Measurements from ENCODE around the gene NPVF. TPM values are rescaled to one million over a fixed set of nuclear protein-coding genes. Genes with fewer than 3 reads are reported as not detected.

NPVF gene
- total and polyA plus RNA-seq, 2 of the 8 experiments (the other 6 are each of a cell fraction or from before 2014, with no cell fraction given) = not detected

- no peak for DNase-seq (ENCODE audit: low read depth in 1 of 2, low spot score in 2 of 2)
- no peaks in the 10 kb centered on the region for H3K27me3 ChIP-seq (replicated peaks in 1 of 4; ENCODE audit: control insufficient read depth in 3 of 4, extremely low read depth in 1 of 4, insufficient read depth in 3 of 4, low read length in 3 of 4)
- H3K4ac ChIP-seq (replicated peaks; ENCODE audit: insufficient read length, low read depth, low read length) = no peak overlapping the region
- H2BK5ac ChIP-seq (ENCODE audit: low read depth, low read length) = no peak overlapping the region
- H3K9me3 ChIP-seq (ENCODE audit: insufficient read depth in 2 of 2, low read depth in 1 of 2, low read length in 1 of 2) = no peaks in the 10 kb centered on the region
- H3K56ac ChIP-seq (replicated peaks; ENCODE audit: insufficient read length, low read depth, low read length) = no peak overlapping the region
- no peak overlapping the region for H4K5ac ChIP-seq (ENCODE audit: insufficient read length, low read depth, low read length)
- H4K91ac ChIP-seq (replicated peaks; ENCODE audit: insufficient read length, low read length) = no peak overlapping the region
- H3K18ac ChIP-seq (ENCODE audit: extremely low read depth, low read length) = no peak overlapping the region
- H4K8ac ChIP-seq (ENCODE audit: extremely low read depth, insufficient read depth, low read length) = no peak overlapping the region
- H2BK15ac ChIP-seq (ENCODE audit: low read length) = no peak overlapping the region
- no peaks in the 10 kb centered on the region for H3K36me3 ChIP-seq (ENCODE audit: control insufficient read depth in 2 of 4, insufficient read depth in 4 of 4, low read length in 3 of 4)
- 21% methylated on average over 2 of the region's 2 CpGs; no CpG with 5 or more reads in 1 of the 2 experiments for WGBS, 2 experiments (ENCODE audit: extremely low coverage in 1 of 2, insufficient coverage in 1 of 2, insufficient read length in 1 of 2, insufficient replicate concordance in 2 of 2, low coverage in 1 of 2, low lambda C conversion rate in 2 of 2, missing lambda C conversion rate in 1 of 2)
- TF ChIP-seq CEBPB (IDR thresholded peaks at IDR 0.05; ENCODE audit: low read depth, low read length) (0 out of 2 replicates have a peak, but pooled peaks have one; percentile 47), MAFK (IDR thresholded peaks at IDR 0.05; ENCODE audit: low read depth, low read length) (no peak), CHD2 (IDR thresholded peaks at IDR 0.05; ENCODE audit: low read length) (no peak), ZNF274 (IDR thresholded peaks at IDR 0.05; ENCODE audit: borderline replicate concordance, extremely low read depth, low read length) (no peak), RAD21 (IDR thresholded peaks at IDR 0.05 in 1 of 2, conservative IDR thresholded peaks at IDR 0.05 in 1 of 2; ENCODE audit: low read depth in 2 of 2, low read length in 2 of 2) (peak in 1 of 2 experiments; percentile 15; a peak in 2 of 4 replicates), HDAC6 (IDR thresholded peaks at IDR 0.05; ENCODE audit: low read depth, low read length) (no peak), TAF1 (IDR thresholded peaks at IDR 0.05; ENCODE audit: low read depth, low read length) (no peak), GABPA (IDR thresholded peaks at IDR 0.05; ENCODE audit: borderline replicate concordance, insufficient read depth, low read length) (no peak), CREB1 (IDR thresholded peaks at IDR 0.05) (no peak), EGR1 (IDR thresholded peaks at IDR 0.05; ENCODE audit: borderline replicate concordance, low read depth, low read length) (no peak), YY1 (IDR thresholded peaks at IDR 0.05; ENCODE audit: low read depth, low read length) (no peak), CTCF (IDR thresholded peaks at IDR 0.05; ENCODE audit: control extremely low read depth in 1 of 3, insufficient read depth in 1 of 3, low read depth in 1 of 3, low read length in 3 of 3) (peak in 2 of 3 experiments; percentile 30 to 54; a peak in 2 of 4 replicates)
- no peak for FAIRE-seq
- H3K27ac ChIP-seq (ENCODE audit: low read depth, low read length) = no peak overlapping the region
- H3K23ac ChIP-seq (ENCODE audit: insufficient read length) = no peak overlapping the region
- H3K9ac ChIP-seq (replicated peaks in 1 of 4; ENCODE audit: extremely low read depth in 1 of 4, low read depth in 3 of 4, low read length in 3 of 4) = no peak overlapping the region
- H3K4me3 ChIP-seq (ENCODE audit: extremely low read depth in 1 of 4, insufficient read depth in 2 of 4, low read depth in 3 of 4, low read length in 4 of 4) = no peak overlapping the region
- no peak overlapping the region for H2BK120ac ChIP-seq (replicated peaks; ENCODE audit: low read depth, low read length)
- H2BK20ac ChIP-seq (ENCODE audit: low read length) = no peak overlapping the region
- POLR2A ChIA-PET (ENCODE audit: partially characterized antibody) = interaction anchor here (0.9 kb wide), 1 partner anchor 92 kb away, joined by 4 read pairs; the partner anchor contains the start of gene CYCS
- H3K4me1 ChIP-seq (replicated peaks in 1 of 4; ENCODE audit: control insufficient read depth in 3 of 4, insufficient read depth in 4 of 4, low read length in 3 of 4) = peaks cover 0 to 3% (median 0%) of the 10 kb centered on the region in 4 experiments; a peak in 1 of 7 replicates
- no peaks in the 10 kb centered on the region for H3K79me2 ChIP-seq (ENCODE audit: control insufficient read depth in 1 of 2, insufficient read depth in 2 of 2, low read length in 2 of 2)
- no peaks in the 10 kb centered on the region for H3K23me2 ChIP-seq (ENCODE audit: low read depth, low read length)
- CTCF ChIA-PET (ENCODE audit: partially characterized antibody) = interaction anchor here (0.6 to 3.0 kb wide), 32 partner anchors 9 to 1836 kb away, joined by 3 to 12 read pairs (median 4); partner anchors contain the start of gene NPVF
- H3K79me1 ChIP-seq (ENCODE audit: low read depth, low read length) = no peaks in the 10 kb centered on the region
- no peak overlapping the region for H3K14ac ChIP-seq (ENCODE audit: insufficient read length)
- no peak overlapping the region for H2AFZ ChIP-seq (ENCODE audit: low read length)
- H3K4me2 ChIP-seq (ENCODE audit: insufficient read depth in 1 of 2, low read depth in 2 of 2, low read length in 2 of 2) = no peak overlapping the region
- no peaks in the 10 kb centered on the region for H4K20me1 ChIP-seq (replicated peaks in 1 of 2; ENCODE audit: control insufficient read depth in 1 of 2, insufficient read depth in 2 of 2, low read length in 2 of 2)
- H2AK5ac ChIP-seq (ENCODE audit: low read depth, low read length) = no peak overlapping the region
- no peak overlapping the region for H2BK12ac ChIP-seq (ENCODE audit: low read depth, low read length)
Measured at GRCh38 chr7:25216837-25217236, 11.4 kb downstream of the NPVF start.

Data from H1 (cell line).